OCI-LY7 (cell line): Measurements from ENCODE around the gene MYZAP.

ENCODE experiments used
- CTCF ChIP-seq: fragments of 200-600 bp; sonication (generic); conservative IDR thresholded peaks from 2 replicates; pipeline ENCODE4 v1.5.1; 2014; ENCODE audit warnings: mild to moderate bottlenecking, antibody characterized with exemption, low read length, moderate library complexity, mixed read lengths
- EZH2phosphoT487 ChIP-seq: fragments of 200-600 bp; sonication (generic); IDR thresholded peaks from 2 replicates; pipeline ENCODE4 v1.6.1; 2018; ENCODE audit warnings: low read depth, borderline replicate concordance, mild to moderate bottlenecking, mixed run types, antibody characterized with exemption, low read length, moderate library complexity, mixed read lengths

GRCh38 chr15:57635300-57635909 lies 43.7 kb downstream of the MYZAP start:
- no peak for TF ChIP-seq CTCF
- TF ChIP-seq EZH2phosphoT487: no peak
